Measurements from ENCODE around the gene LRRC28. TPM values are rescaled to one million over a fixed set of nuclear protein-coding genes. Genes with fewer than 3 reads are reported as not detected.

The LRRC28 gene
- total and polyA plus RNA-seq, 2 of the 4 experiments (the other 2 are of a cell fraction), result 12.7 to 21.1 TPM

- intact Hi-C loops (cut with micrococcal nuclease), result loop anchor here (1.0 to 10.0 kb wide), 4 partner anchors 428 to 861 kb away; no protein-coding TSS in a partner anchor
Measured at GRCh38 chr15:99273801-99274200, 22.5 kb downstream of the LRRC28 start.

More at GRCh38 chr15:99273801-99274200, 22.5 kb downstream of the LRRC28 start:
- Histone ChIP-seq H3K4ac (ENCODE audit: low read depth, low read length) (no peak overlapping the region), H3K4me1 (ENCODE audit: control insufficient read depth, insufficient read depth, low read length) (no peaks in the 10 kb centered on the region), H2BK20ac (ENCODE audit: low read depth, low read length) (no peak overlapping the region), H3K79me1 (ENCODE audit: low read depth in 1 of 2, low read length in 2 of 2) (no peaks in the 10 kb centered on the region; a peak in 1 of 4 replicates), H2AK5ac (ENCODE audit: low read depth, low read length) (no peak overlapping the region), H2BK5ac (ENCODE audit: low read depth, low read length, poor library complexity, severe bottlenecking) (no peak overlapping the region), H2BK120ac (ENCODE audit: low read depth, low read length) (no peak overlapping the region), H3K9me1 (ENCODE audit: insufficient read depth, low read length) (no peaks in the 10 kb centered on the region), H3K27ac (ENCODE audit: insufficient read depth, low read length) (no peak overlapping the region), H3K23ac (ENCODE audit: low read depth, low read length) (no peak overlapping the region), H4K8ac (ENCODE audit: low read depth in 2 of 2, low read length in 2 of 2) (no peak overlapping the region), H3K14ac (replicated peaks; ENCODE audit: low read depth, low read length) (no peak overlapping the region), H2AFZ (replicated peaks; ENCODE audit: low read length, poor library complexity) (no peak overlapping the region), H4K91ac (ENCODE audit: insufficient read depth, low read depth, low read length) (no peak overlapping the region), H3K27me3 (ENCODE audit: control insufficient read depth, insufficient read depth, low read length) (no peaks in the 10 kb centered on the region), H2BK15ac (ENCODE audit: low read depth, low read length) (no peak overlapping the region), H3K56ac (ENCODE audit: extremely low read depth, insufficient read depth, low read length) (no peak overlapping the region), H3K4me2 (ENCODE audit: low read depth, low read length) (no peak overlapping the region), H4K5ac (ENCODE audit: low read depth, low read length) (no peak overlapping the region), H3K9me3 (ENCODE audit: control insufficient read depth, insufficient read depth, low read length) (no peaks in the 10 kb centered on the region), H3K36me3 (ENCODE audit: control insufficient read depth, insufficient read depth, low read length) (no peaks in the 10 kb centered on the region), H3K4me3 (ENCODE audit: insufficient read depth, low read depth, low read length) (no peak overlapping the region), H3K18ac (ENCODE audit: low read depth, low read length) (no peak overlapping the region), H2AK9ac (replicated peaks; ENCODE audit: low read depth, low read length, poor library complexity) (no peak overlapping the region), H3K9ac (ENCODE audit: low read depth, low read length) (no peak overlapping the region), H4K20me1 (ENCODE audit: insufficient read depth, low read length) (no peaks in the 10 kb centered on the region)
- ChIA-PET CTCF (interaction anchor here (0.6 to 6.1 kb wide), 5 partner anchors 98 to 482 kb away, joined by 3 to 34 read pairs (median 4); no protein-coding TSS in a partner anchor), POLR2A (ENCODE audit: unreplicated experiment) (interaction anchor here (0.6 kb wide), 1 partner anchor 1491 kb away, joined by 3 read pairs; no protein-coding TSS in a partner anchor)
- BruUV-seq (replicated peaks), result no TSS peak
- ATAC-seq (ENCODE audit: low read depth) (no peak), DNase-seq (no peak)
- dilution Hi-C loops (cut with HindIII; ENCODE audit: low sequenced_read_pairs, unreplicated experiment), result no loop called here
- in situ Hi-C loops (cut with MboI; ENCODE audit: low sequenced_read_pairs), result loop anchor here (25.0 kb wide), 2 partner anchors 838 to 1314 kb away; no protein-coding TSS in a partner anchor
- TF ChIP-seq RFX5 (IDR thresholded peaks at IDR 0.05; ENCODE audit: low read depth, low read length) (no peak), SMC3 (IDR thresholded peaks at IDR 0.05; ENCODE audit: low read depth, low read length) (no peak), RAD21 (IDR thresholded peaks at IDR 0.05; ENCODE audit: low read length) (no peak), MAFK (IDR thresholded peaks at IDR 0.05; ENCODE audit: low read depth, low read length) (no peak), BHLHE40 (IDR thresholded peaks at IDR 0.05; ENCODE audit: low read depth, low read length) (no peak), CHD1 (IDR thresholded peaks at IDR 0.05; ENCODE audit: low read depth, low read length) (no peak), MAZ (IDR thresholded peaks at IDR 0.05; ENCODE audit: borderline replicate concordance, low read depth, low read length) (no peak), NFE2L2 (IDR thresholded peaks at IDR 0.05; ENCODE audit: low read depth, low read length) (no peak), CEBPB (IDR thresholded peaks at IDR 0.05; ENCODE audit: low read depth, low read length) (no peak)
- TF ChIP-seq, protein P1, sequence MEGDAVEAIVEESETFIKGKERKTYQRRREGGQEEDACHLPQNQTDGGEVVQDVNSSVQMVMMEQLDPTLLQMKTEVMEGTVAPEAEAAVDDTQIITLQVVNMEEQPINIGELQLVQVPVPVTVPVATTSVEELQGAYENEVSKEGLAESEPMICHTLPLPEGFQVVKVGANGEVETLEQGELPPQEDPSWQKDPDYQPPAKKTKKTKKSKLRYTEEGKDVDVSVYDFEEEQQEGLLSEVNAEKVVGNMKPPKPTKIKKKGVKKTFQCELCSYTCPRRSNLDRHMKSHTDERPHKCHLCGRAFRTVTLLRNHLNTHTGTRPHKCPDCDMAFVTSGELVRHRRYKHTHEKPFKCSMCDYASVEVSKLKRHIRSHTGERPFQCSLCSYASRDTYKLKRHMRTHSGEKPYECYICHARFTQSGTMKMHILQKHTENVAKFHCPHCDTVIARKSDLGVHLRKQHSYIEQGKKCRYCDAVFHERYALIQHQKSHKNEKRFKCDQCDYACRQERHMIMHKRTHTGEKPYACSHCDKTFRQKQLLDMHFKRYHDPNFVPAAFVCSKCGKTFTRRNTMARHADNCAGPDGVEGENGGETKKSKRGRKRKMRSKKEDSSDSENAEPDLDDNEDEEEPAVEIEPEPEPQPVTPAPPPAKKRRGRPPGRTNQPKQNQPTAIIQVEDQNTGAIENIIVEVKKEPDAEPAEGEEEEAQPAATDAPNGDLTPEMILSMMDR (conservative IDR thresholded peaks at IDR 0.05; ENCODE audit: low read depth, low read length), result no peak
- TF ChIP-seq, protein P2, sequence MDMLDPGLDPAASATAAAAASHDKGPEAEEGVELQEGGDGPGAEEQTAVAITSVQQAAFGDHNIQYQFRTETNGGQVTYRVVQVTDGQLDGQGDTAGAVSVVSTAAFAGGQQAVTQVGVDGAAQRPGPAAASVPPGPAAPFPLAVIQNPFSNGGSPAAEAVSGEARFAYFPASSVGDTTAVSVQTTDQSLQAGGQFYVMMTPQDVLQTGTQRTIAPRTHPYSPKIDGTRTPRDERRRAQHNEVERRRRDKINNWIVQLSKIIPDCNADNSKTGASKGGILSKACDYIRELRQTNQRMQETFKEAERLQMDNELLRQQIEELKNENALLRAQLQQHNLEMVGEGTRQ (IDR thresholded peaks at IDR 0.05; ENCODE audit: low read depth, low read length), result no peak
- WGBS, 2 experiments (ENCODE audit: extremely low coverage in 2 of 2, insufficient read length in 1 of 2), result no CpG with 5 or more reads among the region's 3 CpGs
